Memory B cell (primary cell): Measurements from ENCODE around the gene SIPA1L3.
A peak's percentile ranks its signal among the peaks of the same experiment; 100 is the strongest.

Source experiments
- ATAC-seq: fragments of 150-1000 bp; cut with Tn5 transposase; 2 replicates; pipeline ENCODE4 v1.10.0; 2021; ENCODE audit warnings: low read depth, mild to moderate bottlenecking, moderate library complexity
- DNase-seq, 2 donors: peaks; one replicate each; pipeline ENCODE4 v3.0.0; 2022; ENCODE audit warnings: low spot score in 2 of 2
- H3K27ac Mint-ChIP-seq: one replicate; pipeline ENCODE4 v1.8.0; 2022; ENCODE audit warnings: mild to moderate bottlenecking, moderate library complexity, mixed read lengths
- H3K27me3 Mint-ChIP-seq: one replicate; pipeline ENCODE4 v1.8.0; 2022; ENCODE audit warnings: mixed read lengths
- H3K36me3 Mint-ChIP-seq: one replicate; pipeline ENCODE4 v1.8.0; 2022; ENCODE audit warnings: mild to moderate bottlenecking, mixed read lengths
- H3K4me1 Mint-ChIP-seq: one replicate; pipeline ENCODE4 v1.8.0; 2022; ENCODE audit warnings: mixed read lengths
- H3K4me3 Mint-ChIP-seq: one replicate; pipeline ENCODE4 v1.8.0; 2022; ENCODE audit warnings: mild to moderate bottlenecking, moderate library complexity, mixed read lengths
- H3K9me3 Mint-ChIP-seq: one replicate; pipeline ENCODE4 v1.8.0; 2022; ENCODE audit warnings: mixed read lengths

The SIPA1L3 gene

DNA sequence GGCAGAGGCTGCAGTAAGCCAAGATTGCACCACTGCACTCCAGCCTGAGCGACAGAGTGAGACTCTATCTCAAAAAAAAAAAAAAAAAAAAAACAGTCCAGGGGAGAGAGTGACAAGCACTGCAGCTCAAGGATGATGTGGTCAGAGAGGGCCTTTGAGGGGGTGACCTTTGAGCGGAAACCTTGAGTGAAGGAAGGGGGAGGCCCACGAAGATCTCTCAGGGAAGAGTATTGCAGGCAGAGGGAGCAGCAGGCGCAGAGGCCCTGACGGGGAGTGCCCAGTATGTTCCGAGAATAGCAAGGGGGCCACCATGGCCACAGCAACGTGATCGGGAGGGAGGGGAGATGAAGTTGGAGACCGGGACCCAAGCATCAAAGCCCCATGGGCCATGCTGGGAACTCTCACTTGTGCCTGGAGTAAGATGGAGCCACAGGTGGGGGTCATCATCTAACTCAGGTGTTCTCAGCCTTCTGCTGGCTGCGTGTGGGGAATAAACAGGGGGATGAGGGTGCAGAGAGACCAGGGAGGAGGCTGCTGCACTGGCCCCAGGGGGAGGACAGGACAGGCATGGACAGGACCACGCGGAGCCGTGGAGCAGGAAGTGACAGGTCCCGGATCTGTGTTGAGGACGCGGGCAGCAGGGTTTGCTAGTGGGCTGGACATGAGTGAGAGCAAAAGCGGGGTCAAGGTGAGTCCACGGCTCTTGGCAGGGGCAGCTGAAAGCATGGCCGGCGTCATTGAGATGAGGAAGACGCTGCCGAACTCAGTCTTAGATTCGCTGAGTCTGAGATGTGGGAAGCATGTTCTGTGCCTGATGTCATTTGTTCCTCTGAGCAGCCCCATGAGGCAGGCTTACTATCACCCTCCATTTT, 256.6 kb downstream of the SIPA1L3 start:
- no peaks in the 10 kb centered on the region for H3K27me3 Mint-ChIP-seq
- no peaks in the 10 kb centered on the region for H3K4me1 Mint-ChIP-seq
- H3K9me3 Mint-ChIP-seq = no peaks in the 10 kb centered on the region
- H3K36me3 Mint-ChIP-seq = peaks cover 56% of the 10 kb centered on the region
- no peak overlapping the region for H3K4me3 Mint-ChIP-seq
- DNase-seq (no peak), ATAC-seq (no peak)
- no peak overlapping the region for H3K27ac Mint-ChIP-seq

DNA sequence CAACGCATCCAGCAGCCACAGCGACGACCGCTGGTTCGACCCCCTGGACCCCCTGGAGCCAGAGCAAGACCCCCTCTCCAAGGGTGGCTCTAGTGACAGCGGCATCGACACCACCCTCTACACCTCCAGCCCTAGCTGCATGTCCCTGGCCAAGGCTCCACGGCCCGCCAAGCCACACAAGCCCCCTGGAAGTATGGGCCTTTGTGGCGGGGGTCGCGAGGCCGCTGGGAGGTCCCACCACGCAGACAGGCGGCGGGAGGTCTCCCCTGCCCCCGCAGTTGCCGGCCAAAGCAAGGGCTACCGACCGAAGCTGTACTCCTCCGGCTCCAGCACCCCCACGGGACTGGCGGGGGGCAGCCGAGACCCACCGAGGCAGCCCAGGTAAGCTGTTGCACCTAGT, 257.5 kb downstream of the SIPA1L3 start:
- Mint-ChIP-seq H3K4me3 (no peak overlapping the region), H3K27ac (no peak overlapping the region), H3K27me3 (no peaks in the 10 kb centered on the region), H3K9me3 (no peaks in the 10 kb centered on the region), H3K4me1 (no peaks in the 10 kb centered on the region), H3K36me3 (peaks cover 55% of the 10 kb centered on the region)
- no peak for DNase-seq
- ATAC-seq = no peak

GRCh38 chr19:38165335-38165734, 258.3 kb downstream of the SIPA1L3 start:
- H3K4me1 Mint-ChIP-seq = no peaks in the 10 kb centered on the region
- H3K27ac Mint-ChIP-seq = no peak overlapping the region
- no peaks in the 10 kb centered on the region for H3K9me3 Mint-ChIP-seq
- H3K27me3 Mint-ChIP-seq = no peaks in the 10 kb centered on the region
- H3K4me3 Mint-ChIP-seq = no peak overlapping the region
- no peak for DNase-seq
- peaks cover 57% of the 10 kb centered on the region for H3K36me3 Mint-ChIP-seq
- no peak for ATAC-seq

DNA sequence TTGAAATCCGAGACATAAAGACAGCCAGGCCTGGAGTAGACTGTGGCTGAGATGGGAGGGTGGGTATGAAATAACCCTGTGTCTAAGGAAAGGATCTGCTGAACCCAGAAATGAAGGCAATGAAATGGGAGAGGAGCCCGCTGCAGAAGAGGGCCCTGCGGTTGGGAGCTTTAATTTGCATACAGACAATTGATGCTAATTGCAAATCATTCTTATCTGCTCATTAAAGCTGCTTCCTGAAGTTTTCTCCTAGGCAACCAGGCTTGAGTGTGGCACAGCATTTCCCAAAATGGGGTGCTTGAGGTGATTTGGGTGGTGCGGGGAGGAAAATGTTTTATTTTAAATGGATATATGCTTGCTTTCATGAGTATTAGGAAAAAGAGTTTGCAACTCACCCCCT, 261.6 kb downstream of the SIPA1L3 start:
- Mint-ChIP-seq H3K36me3 (peaks cover 47% of the 10 kb centered on the region), H3K9me3 (no peaks in the 10 kb centered on the region), H3K27me3 (no peaks in the 10 kb centered on the region), H3K4me1 (no peaks in the 10 kb centered on the region), H3K4me3 (no peak overlapping the region), H3K27ac (no peak overlapping the region)
- ATAC-seq = no peak
- no peak for DNase-seq

GRCh38 chr19:38170334-38170733, 263.3 kb downstream of the SIPA1L3 start:
- Mint-ChIP-seq H3K9me3 (no peaks in the 10 kb centered on the region), H3K27ac (no peak overlapping the region), H3K4me1 (no peaks in the 10 kb centered on the region), H3K27me3 (no peaks in the 10 kb centered on the region), H3K36me3 (peaks cover 48% of the 10 kb centered on the region), H3K4me3 (no peak overlapping the region)
- DNase-seq = no peak
- ATAC-seq = no peak

DNA sequence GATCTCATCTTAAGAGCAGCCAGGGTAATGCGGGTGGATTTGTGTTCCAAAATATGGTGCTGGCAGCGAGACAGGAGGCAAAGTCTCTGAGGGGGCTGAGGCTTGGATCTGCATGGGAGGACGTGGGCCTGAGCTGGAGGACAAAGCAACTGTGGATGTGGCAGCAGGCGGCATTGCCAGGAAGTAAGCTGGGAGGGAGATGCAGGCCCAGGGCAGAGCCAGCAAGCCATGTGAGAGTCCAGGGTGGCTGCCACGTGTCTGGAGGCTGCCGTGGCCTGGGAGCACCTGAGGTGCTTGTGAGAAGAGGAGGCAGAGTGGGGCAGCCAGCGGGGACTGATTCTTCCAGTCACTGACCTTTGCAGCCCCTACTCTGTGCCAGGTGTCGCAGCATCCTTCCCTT, 265.0 kb downstream of the SIPA1L3 start:
- Mint-ChIP-seq H3K36me3 (peaks cover 39% of the 10 kb centered on the region), H3K27me3 (no peaks in the 10 kb centered on the region), H3K27ac (no peak overlapping the region), H3K4me1 (no peaks in the 10 kb centered on the region), H3K4me3 (no peak overlapping the region), H3K9me3 (no peaks in the 10 kb centered on the region)
- DNase-seq (no peak), ATAC-seq (no peak)

DNA sequence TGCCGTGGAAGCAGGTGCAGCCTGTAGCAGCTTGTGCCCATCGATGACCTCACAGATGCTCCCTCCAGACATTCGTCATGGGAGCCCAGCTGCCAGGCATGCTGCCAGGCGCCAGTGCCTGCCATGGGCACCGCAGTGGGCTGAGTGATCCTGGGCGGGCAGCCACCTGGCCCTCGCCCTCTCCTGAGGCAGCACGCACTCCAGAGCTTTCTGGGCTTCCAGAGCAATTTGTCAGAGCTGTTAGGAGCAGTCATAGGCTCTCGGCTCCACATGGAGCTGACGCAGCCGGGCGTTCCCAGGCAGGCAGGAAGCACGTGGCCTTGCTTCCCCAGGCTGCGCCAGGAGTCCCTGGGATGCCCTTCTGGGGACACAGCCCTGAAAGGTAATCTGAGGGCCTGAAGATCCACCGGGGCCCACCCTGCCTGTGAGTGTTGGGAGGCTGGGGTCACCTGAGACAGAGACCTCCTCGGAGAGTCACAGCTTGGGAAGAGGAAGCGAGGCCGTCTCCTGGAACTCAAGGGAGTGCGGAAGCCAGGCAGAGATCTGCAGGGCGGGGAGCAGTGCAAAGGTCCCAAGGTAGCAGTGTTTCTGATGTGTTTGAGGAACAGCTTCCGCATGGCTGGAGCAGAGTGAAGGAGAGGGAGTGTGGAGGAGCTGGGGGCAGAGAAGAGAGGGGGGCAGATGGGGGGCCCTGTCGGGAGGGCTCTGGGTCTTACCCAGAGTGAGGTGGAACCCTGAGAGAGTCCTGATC, 266.5 kb downstream of the SIPA1L3 start:
- no peaks in the 10 kb centered on the region for H3K9me3 Mint-ChIP-seq
- no peaks in the 10 kb centered on the region for H3K4me1 Mint-ChIP-seq
- peaks cover 40% of the 10 kb centered on the region for H3K36me3 Mint-ChIP-seq
- H3K4me3 Mint-ChIP-seq = no peak overlapping the region
- H3K27ac Mint-ChIP-seq = no peak overlapping the region
- DNase-seq (no peak), ATAC-seq (no peak)
- no peaks in the 10 kb centered on the region for H3K27me3 Mint-ChIP-seq

DNA sequence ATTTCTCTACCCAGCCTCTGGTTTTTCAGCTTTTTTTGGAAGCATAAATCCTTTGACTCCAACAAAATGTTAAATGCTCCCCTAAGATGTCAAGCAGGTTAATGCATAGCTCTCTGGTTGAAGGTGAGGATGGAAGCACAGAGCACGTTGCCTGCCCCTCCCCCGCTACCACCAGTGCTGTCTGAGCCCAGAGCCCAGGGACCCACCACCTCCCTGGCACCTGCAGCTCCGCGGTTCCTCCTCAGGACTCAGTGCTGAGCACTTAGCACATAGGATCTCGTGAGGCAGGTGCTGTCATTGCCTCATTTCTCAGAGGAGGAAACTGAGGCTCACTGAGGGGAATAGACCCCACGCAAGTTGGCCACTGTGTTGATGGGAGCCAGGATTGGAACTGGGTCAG, 268.4 kb downstream of the SIPA1L3 start:
- Mint-ChIP-seq H3K27me3 (no peaks in the 10 kb centered on the region), H3K4me1 (no peaks in the 10 kb centered on the region), H3K4me3 (no peak overlapping the region), H3K27ac (no peak overlapping the region), H3K36me3 (peaks cover 45% of the 10 kb centered on the region), H3K9me3 (peaks cover 1% of the 10 kb centered on the region)
- ATAC-seq = no peak
- no peak for DNase-seq

DNA sequence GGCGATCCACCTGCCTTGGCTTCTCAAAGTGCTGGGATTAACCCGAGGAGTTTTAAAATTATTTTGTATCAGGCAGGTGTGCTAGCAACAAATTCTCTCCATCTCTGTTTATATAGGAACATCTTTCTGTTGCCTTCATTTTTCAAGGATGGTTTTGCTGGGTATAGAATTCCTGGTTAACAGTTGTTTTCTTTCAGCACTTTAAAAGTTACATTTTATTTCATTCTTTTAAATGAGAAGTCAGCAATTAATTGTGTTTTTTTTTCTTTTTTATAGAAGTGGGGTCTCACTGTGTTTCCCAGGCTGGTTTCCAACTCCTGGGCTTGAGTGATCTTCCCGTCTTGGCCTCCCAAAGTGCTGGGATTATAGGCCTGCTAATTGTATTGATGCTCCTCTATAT, 273.1 kb downstream of the SIPA1L3 start:
- ATAC-seq (no peak), DNase-seq (no peak)
- Mint-ChIP-seq H3K4me3 (no peak overlapping the region), H3K27me3 (no peaks in the 10 kb centered on the region), H3K36me3 (peaks cover 49% of the 10 kb centered on the region), H3K27ac (no peak overlapping the region), H3K9me3 (peaks cover 1% of the 10 kb centered on the region), H3K4me1 (peaks cover 2% of the 10 kb centered on the region)

GRCh38 chr19:38182536-38183210, 275.7 kb downstream of the SIPA1L3 start:
- Mint-ChIP-seq H3K27me3 (no peaks in the 10 kb centered on the region), H3K4me3 (no peak overlapping the region), H3K4me1 (peaks cover 7% of the 10 kb centered on the region), H3K27ac (no peak overlapping the region), H3K36me3 (peaks cover 48% of the 10 kb centered on the region), H3K9me3 (peaks cover 1% of the 10 kb centered on the region)
- no peak for DNase-seq
- no peak for ATAC-seq

DNA sequence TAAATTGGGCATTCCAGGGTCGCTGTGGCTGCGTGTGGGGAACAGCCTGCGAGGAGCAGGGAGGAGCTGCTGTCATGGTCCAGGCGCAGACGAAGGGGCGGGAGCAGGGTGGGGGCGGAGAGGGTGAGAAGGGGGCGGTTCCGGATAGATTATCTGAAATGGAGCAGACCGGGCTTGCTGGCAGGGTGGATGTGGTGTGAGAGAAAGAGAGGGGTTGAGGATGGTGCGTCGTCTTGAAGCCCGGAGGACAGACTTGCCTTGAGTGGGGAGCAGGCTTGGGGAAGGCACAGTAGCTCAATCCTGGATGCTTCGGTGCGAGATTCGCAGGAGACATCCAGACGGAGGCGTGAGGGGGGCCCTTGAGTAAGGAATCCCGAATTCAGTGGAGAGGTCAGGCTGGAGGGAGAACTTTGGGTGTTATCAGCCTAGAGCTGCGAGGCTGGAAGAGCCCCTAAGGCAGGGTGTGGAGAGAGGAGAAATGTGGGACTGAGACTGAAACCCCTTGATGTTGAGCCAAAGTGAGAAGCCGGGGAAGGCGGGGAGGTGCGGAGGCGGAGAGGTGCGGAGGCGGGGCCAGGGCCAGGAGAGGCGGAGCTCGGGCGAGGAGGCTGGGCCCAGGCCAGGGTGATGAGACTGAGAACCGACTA, 276.4 kb downstream of the SIPA1L3 start:
- no peak overlapping the region for H3K4me3 Mint-ChIP-seq
- H3K4me1 Mint-ChIP-seq = peaks cover 7% of the 10 kb centered on the region
- H3K27me3 Mint-ChIP-seq = no peaks in the 10 kb centered on the region
- DNase-seq (no peak), ATAC-seq (no peak)
- H3K27ac Mint-ChIP-seq = peak overlapping the region; percentile 25
- H3K36me3 Mint-ChIP-seq = peaks cover 44% of the 10 kb centered on the region
- peaks cover 1% of the 10 kb centered on the region for H3K9me3 Mint-ChIP-seq

DNA sequence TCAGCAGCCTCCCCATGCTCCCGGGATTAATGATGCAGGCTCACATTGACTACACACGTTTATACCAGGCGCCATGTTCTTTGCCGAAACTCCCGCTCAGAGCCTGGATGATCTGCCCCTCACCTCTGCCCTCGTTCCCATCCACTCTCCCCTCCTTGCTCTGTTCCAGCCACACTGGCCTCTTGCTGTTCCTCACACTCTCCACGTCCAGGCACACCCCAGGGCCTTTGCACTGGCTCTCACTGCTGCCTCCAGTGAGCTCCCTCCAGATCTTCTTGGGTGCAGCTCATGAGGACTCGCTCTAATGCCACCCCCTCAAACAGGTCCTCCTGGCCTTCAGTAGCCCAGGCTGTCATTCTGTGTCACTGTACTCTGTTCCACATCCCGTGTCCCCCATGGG, 277.8 kb downstream of the SIPA1L3 start:
- Mint-ChIP-seq H3K36me3 (peaks cover 41% of the 10 kb centered on the region), H3K27me3 (no peaks in the 10 kb centered on the region), H3K4me1 (peaks cover 8% of the 10 kb centered on the region), H3K9me3 (no peaks in the 10 kb centered on the region), H3K27ac (no peak overlapping the region), H3K4me3 (no peak overlapping the region)
- DNase-seq (no peak), ATAC-seq (no peak)

DNA sequence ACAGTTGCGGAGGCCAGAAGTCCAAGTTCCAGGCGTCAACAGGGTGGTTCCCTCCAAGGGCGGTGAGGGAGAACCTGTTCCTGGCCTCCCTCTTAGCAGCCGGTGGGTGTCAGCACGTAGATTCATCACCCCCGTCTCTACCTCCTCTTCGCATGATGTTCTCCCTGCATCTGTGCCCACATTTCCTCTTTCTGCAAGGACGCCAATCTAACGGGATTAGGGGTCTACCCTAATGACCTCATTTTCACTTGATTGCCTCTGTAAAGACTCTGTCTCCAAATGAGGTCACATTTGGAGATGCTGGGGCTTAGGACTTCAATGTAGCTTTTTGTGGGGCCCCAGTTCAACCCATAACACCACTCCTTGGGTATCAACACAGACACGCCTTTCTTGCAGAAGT, 278.6 kb downstream of the SIPA1L3 start:
- H3K4me3 Mint-ChIP-seq = no peak overlapping the region
- H3K27ac Mint-ChIP-seq = peak overlapping the region; percentile 28
- peaks cover 8% of the 10 kb centered on the region for H3K4me1 Mint-ChIP-seq

GRCh38 chr19:38190061-38190460, 283.1 kb downstream of the SIPA1L3 start:
- Mint-ChIP-seq H3K27ac (no peak overlapping the region), H3K36me3 (peaks cover 27% of the 10 kb centered on the region), H3K9me3 (no peaks in the 10 kb centered on the region), H3K27me3 (no peaks in the 10 kb centered on the region), H3K4me3 (no peak overlapping the region), H3K4me1 (peaks cover 6% of the 10 kb centered on the region)
- ATAC-seq (no peak), DNase-seq (no peak)

More for the DNA sequence above, 278.6 kb downstream of the SIPA1L3 start:
- no peaks in the 10 kb centered on the region for H3K9me3 Mint-ChIP-seq
- ATAC-seq = no peak
- DNase-seq = no peak
- H3K36me3 Mint-ChIP-seq = peaks cover 40% of the 10 kb centered on the region
- H3K27me3 Mint-ChIP-seq = no peaks in the 10 kb centered on the region
